GM19099 (cell line): ENCODE data around the gene TSC22D4.

ENCODE experiments used
- POLR2A ChIP-seq: IDR thresholded peaks from 3 replicates; pipeline ENCODE4 v1.6.1; 2011; ENCODE audit warnings: low read depth; ENCODE audit not compliant: insufficient read length; ENCODE audit errors: extremely low read depth

Gene TSC22D4

DNA sequence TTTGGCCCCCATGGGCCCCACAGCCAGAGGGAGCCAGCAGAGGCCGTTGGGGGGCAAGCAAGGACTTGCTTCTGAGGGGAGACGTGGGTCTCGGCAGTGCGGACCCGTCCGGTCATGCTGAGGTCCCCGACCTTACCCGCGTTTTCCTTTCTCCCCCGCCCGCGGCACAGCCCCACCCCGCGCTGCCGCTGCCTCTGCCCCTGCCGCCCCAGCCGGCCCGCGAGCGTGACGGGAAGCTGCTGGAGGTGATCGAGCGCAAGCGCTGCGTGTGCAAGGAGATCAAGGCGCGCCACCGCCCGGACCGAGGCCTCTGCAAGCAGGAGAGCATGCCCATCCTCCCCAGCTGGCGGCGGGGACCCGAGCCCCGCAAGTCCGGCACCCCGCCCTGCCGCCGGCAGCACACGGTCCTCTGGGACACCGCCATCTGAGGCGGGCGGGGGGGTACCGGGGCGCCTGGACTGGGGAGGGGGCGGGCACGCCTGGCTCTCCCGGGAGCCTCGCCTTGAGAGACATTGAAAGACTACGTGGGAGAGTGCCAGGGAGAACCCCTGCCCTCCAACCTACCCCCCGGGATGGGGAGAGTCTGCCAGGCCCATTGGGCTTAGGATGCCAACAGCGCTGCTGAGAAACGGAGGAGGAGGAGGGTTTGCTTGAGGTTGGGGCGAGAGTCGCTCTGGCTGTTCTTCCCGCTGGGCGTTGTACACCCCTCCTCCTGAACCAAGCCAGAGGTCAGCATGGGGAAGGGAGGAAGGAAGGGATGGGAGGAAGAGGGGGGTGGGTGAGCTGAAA lies 14.7 kb upstream of the TSC22D4 start:
- TF ChIP-seq POLR2A = no peak

DNA sequence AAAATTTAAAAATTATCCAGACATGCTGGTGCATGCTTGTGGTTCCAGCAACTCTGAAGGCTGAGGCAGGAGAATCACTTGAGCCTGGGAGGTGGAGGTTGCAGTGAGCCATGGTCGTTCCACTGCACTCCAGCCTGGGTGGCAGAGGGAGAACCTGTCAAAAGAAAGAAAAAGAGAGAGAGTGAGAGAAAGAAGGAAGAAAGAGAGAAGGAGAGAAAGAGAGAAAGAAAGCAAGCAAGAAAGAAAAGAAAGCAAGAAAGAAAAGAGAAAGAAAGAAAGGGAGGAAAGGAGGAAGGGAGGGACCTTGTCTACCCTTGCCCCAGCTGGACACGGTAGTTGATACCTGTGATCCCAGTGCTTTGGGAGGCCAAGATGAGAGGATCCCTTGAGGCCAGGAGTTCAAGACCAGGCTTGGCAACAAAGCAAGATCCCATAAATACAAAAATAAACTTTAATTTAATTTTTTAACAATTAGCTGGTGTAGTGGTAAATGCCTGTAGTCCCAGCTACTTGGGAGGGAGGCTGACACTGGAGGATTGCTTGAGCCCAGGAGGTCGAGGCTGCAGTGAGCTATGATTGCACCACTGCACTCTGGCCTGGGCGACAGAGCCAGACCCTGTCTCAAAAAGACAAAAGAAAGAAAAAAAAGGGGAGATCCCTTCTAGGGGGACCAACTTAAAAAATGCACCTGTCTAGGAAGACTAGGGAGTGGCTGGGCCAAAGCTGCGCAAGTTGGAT lies 13.9 kb upstream of the TSC22D4 start:
- no peak for TF ChIP-seq POLR2A

DNA sequence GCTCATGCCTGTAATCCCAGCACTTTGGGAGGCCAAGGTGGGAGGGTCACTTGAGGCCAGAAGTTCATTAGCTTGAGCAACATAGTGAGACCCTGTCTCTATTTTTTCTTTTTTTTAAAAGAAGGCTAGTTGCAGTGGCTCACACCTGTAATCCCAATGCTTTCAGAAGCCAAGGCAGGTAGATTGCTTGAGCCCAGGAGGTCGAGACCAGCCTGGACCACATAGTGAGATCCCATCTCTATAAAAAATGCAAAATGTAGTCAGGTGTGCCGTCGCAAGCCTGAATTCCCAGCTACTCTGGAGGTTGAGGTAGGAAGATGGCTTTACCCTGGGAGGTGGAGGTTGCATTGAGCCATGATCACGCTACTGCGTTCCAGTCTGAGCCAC lies 12.2 kb upstream of the TSC22D4 start:
- no peak for TF ChIP-seq POLR2A

DNA sequence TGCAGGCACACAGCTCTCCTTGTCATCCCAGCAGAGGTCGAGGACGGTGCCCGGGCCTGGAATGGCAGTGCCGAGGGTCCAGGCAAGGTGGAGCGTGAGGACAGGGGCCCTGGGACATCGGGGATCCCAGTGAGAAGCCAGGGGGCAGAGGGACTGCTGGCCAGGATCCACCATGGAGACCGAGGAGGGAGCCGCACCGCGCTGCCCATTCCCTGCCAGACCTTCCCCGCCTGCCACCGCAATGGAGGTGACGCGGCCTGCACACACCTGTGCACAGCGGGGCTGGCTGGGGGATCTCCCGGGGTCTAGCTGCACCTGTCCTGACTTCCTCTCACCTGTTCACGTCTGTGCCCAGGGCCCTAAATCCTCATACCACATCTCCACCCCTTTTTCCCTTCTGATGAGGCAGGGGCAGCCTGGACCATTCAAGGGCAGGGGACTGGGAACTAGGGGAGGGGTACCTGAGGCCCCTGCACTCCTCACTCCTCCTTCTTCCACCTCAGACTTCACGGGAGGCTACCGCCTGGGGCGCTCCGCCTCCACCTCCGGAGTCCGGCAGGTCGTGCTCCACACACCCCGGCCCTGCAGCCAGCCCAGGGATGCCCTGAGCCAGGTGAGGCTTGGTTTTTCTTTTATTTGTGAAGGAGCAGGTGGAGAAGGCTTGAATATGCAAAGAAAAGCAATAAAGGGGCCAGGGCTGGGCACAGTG lies 11.6 kb upstream of the TSC22D4 start:
- TF ChIP-seq POLR2A = no peak

DNA sequence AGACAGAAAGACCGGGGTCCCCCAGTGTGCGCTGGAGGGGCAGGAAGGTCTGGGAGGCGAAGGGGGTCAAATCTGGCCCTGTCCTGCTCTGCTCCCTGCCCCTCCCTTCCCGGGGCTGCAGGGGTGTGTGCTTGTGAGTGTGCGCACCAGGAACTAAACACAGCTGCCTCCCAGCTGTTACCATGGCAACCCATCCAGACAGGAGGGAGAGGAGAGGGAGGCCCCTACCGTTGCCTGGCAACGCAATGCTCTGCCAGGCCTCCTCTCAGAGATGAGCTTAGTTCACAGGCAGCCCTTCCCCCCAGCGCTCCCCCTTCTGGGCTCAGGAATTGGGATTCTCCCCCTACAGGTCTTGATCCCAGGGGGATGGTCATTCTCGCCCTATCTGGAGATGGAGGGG lies 10.8 kb upstream of the TSC22D4 start:
- TF ChIP-seq POLR2A = no peak

DNA sequence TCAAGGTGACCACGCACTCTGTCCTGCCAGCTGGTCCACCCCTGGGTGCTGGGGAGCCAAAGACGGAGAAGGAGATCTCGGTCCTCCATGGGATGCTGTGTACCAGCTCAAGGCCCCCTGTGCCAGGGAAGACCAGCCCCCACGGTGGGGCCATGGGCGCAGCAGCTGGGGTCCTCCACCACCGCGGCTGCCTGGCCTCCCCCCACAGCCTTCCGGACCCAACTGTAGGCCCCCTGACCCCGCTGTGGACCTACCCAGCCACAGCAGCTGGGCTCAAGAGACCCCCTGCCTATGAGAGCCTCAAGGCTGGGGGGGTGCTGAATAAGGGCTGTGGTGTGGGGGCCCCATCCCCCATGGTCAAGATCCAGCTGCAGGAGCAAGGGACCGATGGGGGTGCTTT lies 10.1 kb upstream of the TSC22D4 start:
- TF ChIP-seq POLR2A = no peak

DNA sequence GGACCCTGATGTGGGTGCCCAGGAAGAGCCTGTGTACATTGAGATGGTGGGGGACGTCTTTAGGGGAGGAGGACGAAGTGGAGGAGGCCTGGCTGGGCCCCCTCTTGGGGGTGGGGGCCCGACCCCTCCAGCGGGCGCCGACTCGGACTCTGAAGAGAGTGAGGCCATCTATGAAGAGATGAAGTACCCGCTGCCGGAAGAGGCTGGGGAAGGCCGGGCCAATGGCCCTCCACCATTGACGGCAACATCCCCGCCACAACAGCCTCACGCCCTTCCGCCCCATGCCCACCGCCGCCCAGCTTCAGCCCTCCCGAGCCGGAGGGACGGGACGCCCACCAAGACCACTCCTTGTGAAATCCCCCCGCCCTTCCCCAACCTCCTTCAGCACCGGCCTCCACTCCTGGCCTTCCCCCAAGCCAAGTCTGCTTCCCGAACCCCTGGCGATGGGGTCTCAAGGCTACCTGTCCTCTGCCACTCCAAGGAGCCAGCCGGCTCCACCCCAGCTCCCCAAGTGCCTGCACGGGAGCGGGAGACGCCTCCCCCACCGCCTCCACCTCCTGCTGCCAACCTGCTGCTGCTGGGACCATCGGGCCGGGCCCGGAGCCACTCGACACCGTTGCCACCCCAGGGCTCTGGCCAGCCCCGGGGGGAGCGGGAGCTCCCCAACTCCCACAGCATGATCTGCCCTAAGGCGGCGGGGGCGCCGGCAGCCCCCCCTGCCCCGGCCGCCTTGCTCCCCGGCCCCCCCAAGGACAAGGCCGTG lies 9.5 kb upstream of the TSC22D4 start:
- no peak for TF ChIP-seq POLR2A

DNA sequence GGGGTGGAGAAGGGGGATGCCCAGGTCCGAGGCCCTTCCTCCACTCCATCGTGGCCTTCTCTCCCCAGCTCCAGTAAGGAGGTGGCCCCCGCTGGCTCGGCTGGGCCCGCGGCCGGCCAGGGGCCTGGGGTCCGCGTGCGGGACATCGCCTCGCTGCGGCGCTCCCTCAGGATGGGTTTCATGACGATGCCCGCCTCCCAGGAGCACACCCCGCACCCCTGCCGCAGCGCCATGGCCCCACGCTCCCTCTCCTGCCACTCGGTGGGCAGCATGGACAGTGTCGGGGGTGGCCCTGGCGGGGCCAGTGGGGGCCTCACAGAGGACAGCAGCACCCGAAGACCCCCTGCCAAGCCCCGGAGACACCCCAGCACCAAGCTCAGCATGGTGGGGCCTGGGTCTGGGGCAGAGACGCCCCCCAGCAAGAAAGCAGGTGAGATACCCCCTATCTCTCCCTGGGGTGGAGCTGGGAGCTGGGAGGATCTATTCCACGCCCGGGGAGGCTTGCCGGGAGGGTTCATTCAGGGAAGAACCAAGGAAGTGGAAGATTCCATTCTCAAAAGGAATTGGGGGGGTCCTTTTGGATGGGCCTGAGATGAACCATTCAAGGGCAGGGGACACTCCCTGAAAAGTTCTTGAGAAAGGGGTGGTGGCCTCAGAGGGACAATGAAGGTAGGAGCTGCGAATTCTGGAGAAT lies 7.9 kb upstream of the TSC22D4 start:
- no peak for TF ChIP-seq POLR2A

DNA sequence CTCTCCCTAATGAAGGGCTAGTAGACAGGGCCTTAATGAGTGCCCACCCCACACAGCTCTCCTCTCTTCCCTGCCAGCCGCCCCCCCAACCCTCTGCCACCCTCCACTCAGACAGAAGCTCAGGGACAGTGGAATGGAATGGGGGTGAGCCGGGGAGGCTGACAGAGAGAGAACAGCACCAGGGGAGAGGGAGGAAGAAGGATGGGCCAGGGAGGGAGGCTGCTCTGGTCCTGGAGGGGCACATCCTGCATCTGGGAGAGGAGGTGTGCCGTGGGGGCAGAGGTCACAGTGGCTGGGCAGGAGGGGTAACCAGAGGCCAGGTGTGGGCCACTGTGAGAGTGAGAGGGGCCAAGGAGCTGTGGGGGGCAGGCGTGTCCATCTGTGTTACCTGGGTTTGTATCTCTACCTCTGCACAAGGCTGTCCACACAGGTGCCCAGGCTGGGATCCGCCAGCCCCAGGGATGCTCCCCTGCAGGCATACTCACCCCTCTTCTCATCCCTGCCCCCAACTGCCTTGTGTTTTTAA lies 7.2 kb upstream of the TSC22D4 start:
- no peak for TF ChIP-seq POLR2A

DNA sequence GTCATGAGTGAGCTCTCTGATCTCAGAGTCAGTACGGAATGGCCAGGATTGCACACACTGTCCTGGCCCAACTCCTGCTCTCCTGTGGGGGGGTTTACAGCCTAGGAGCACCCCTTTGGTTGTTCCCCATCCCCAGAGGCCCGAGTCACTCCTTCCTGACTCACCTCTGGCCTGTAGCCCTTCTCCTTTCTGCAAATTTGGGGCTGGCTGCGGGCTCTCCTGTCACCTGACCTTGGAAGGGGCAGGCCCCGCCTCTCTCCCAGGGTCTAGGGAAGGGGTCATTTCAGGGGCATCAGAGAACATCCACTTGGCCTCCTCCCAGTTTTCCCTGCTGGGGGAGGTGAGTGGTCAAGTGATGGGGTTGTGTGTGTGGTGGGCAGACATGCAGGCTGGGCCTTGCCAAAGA lies 6.5 kb upstream of the TSC22D4 start:
- no peak for TF ChIP-seq POLR2A

DNA sequence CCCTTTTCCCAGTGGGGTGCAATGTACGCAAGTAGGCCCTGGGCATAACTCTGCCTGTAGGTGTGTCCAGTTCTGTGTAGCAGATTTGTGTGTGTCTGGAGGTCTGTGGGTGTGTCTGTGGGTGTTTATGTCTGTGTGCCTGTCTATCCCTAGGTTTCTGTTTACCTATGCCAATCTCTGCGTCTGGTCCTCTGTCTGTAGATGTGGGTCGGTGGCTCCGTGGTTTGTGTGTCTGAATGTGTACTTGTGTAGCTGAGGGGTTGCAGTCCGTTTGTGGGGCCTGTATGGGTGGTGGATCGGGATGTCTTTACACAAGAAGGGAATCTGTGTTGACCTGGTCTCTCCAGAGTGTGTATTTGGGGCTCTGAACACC lies 5.6 kb upstream of the TSC22D4 start:
- TF ChIP-seq POLR2A = no peak

DNA sequence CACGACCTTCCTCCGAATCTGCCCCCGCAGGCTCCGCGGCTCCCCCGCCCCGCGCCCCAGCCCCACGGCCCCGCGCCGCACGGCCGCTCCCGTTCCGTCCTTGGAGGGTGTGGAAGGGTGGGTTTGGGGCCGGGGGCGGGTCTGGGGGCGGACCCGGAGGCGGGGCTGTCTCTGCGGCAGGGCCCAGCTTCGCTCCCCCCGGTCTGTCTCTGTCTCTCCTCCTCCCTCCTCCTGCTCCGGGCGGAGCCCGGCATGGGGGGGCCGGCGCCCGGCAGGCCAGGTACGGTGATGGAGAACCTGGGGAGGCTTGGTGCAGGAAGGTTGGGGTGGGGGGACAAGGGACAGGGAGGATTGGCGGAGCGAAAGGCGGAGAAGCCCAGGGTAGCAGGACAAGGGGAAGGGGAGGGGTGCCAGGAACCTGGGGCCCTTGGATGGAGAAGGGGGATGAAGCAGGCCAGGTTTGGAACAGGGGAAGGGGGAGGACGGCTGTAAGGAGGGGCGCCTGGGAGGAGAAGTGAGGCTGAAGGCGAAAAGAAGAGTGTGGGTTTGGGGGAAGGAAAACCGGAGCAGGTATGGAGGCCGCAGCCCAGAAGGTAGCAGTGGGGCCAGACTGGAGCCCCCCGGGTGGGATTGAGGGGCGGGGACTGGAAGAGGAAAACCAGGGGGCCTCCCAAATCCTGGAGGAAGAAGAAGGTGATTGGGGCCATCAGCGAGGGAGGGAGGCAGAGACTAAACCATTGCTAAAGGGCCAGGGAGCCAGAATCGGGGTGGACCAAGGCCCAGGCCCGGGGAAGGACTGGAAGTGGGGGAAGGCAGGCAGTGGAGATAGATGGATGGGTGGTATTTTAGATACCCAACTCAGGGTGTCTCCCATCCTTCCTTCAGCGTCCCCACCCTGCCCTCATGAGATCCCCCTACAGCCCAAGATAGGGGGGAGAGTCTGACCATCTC lies 5.0 kb upstream of the TSC22D4 start, which contains the start of gene NYAP1:
NYAP1 (plus strand) TSS at position 206 of the 951 bp plus-strand sequence. CDS start 1,385 bp downstream, outside the sequence.
- TF ChIP-seq POLR2A = no peak

DNA sequence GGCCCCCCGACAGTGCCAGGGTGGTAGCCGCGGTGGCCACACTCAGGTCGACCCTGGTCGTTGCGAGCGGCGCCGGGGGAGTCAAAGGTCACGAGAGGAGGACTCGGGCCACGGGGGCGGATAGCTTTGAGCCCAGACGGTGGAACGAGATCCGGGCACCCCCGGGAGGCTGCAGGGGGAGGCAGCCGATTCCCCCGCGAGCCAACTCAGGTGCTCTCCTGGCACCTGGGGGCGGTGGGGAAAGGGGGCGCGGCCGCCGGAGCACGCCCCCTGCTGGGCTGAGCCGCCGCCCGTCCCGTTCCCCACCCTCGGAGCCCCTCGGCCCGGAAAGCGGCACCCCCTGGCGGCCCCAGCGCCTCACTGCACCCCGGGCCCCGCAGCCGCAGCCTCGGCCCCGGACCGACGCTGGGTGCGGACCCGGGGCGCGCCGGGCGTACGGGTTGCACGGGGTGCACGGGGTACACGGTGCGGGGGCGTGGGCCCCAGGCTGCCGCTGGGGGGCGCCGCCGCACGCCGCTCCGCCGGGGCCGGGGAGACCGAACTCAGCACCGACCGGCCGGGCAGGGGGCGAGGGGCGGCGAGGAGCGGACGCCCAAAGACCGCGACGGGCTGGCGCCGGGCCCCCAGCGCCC lies 4.2 kb upstream of the TSC22D4 start:
- TF ChIP-seq POLR2A = no peak
